ENCODE data around the gene MAB21L4. TPM values are rescaled to one million over a fixed set of nuclear protein-coding genes. Genes with fewer than 3 reads are reported as not detected.

MAB21L4 gene
- total and polyA plus RNA-seq, 9 donors, result 0.04 to 0.48 (median 0.23) TPM; not detected in 4

DNA sequence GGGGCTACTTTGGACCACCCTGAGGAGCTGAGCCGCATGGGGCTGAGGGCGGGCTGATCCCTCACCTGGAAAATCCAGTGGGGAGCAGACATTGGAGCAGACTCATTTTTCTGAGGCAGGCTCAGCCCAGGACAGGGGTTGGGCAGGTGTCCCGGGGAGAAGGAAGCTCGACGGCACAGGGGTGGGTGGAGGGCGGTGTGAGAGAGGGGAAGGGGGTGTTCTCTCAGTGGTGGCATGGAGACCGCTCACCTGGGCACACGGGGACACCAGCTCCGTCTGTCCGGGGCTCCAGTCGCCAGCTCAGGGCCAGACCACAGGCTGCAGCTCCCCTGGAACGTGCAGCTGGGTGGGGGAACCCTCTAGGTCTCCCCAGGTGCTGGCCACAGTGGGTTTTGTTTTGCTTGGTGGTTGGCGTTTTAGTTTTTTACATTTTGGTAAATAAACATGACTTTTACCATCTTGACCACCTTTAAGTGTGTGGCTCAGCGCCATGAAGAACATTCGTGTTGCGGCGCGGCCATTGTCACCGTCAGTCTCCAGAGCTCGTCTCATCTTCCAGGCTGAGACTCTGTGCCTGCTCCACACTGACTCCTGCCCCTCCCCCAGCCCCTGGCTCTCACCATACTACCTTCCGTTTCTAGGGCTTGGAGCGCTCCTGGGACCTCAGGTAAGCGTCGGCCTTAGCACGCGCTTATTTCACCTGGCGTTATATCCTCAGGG, 4.3 kb upstream of the MAB21L4 start:
- Histone ChIP-seq H3K27me3 (no peaks in the 10 kb centered on the region), H3K9me3 (no peaks in the 10 kb centered on the region), H3K4me1 (ENCODE audit: insufficient read depth) (no peaks in the 10 kb centered on the region), H3K36me3 (no peaks in the 10 kb centered on the region), H3K27ac (no peak overlapping the region), H3K4me3 (no peak overlapping the region)
- 86 to 92% (median 90%) methylated on average over 27 of the region's 27 CpGs for WGBS, 3 donors
- peak in 1 of 5 donors; percentile 17 for DNase-seq
- intact Hi-C loops (cut with DNase I), result no loop called here
- TF ChIP-seq EP300 (IDR thresholded peaks at IDR 0.05) (no peak), POLR2A (IDR thresholded peaks at IDR 0.05) (no peak)
- TF ChIP-seq, protein P1, sequence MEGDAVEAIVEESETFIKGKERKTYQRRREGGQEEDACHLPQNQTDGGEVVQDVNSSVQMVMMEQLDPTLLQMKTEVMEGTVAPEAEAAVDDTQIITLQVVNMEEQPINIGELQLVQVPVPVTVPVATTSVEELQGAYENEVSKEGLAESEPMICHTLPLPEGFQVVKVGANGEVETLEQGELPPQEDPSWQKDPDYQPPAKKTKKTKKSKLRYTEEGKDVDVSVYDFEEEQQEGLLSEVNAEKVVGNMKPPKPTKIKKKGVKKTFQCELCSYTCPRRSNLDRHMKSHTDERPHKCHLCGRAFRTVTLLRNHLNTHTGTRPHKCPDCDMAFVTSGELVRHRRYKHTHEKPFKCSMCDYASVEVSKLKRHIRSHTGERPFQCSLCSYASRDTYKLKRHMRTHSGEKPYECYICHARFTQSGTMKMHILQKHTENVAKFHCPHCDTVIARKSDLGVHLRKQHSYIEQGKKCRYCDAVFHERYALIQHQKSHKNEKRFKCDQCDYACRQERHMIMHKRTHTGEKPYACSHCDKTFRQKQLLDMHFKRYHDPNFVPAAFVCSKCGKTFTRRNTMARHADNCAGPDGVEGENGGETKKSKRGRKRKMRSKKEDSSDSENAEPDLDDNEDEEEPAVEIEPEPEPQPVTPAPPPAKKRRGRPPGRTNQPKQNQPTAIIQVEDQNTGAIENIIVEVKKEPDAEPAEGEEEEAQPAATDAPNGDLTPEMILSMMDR (IDR thresholded peaks at IDR 0.05), result no peak

DNA sequence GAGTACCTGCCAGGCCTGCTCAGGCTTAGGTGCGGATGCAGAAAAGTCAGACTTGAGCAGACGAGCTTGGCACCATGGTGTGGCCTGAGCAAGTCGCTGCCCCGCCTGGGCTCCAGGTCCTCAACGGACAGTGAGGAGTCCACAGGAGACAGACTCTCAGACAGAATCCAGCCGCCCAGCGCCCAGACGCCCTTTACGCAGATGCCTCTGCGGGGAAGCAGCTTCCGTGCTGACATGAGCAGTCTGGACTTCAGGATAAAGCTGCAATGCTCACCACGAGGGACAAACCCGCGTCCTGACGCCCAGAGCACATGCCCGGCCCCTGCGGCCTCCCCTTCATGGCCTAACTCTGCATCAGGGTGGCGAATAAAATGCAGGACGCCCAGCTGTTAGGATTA, 3.5 kb upstream of the MAB21L4 start:
- H3K27me3 ChIP-seq, result no peaks in the 10 kb centered on the region
- WGBS, 3 donors, result 90 to 94% (median 92%) methylated on average over 19 of the region's 19 CpGs
- no peak overlapping the region for H3K27ac ChIP-seq
- TF ChIP-seq EP300 (IDR thresholded peaks at IDR 0.05) (no peak), POLR2A (IDR thresholded peaks at IDR 0.05) (no peak)
- TF ChIP-seq, protein P1 (IDR thresholded peaks at IDR 0.05), result no peak
- H3K4me1 ChIP-seq (ENCODE audit: insufficient read depth), result no peaks in the 10 kb centered on the region
- no peaks in the 10 kb centered on the region for H3K36me3 ChIP-seq
- no peaks in the 10 kb centered on the region for H3K9me3 ChIP-seq
- no peak overlapping the region for H3K4me3 ChIP-seq
- peak in 1 of 5 donors; percentile 19 for DNase-seq
- intact Hi-C loops (cut with DNase I), result no loop called here

DNA sequence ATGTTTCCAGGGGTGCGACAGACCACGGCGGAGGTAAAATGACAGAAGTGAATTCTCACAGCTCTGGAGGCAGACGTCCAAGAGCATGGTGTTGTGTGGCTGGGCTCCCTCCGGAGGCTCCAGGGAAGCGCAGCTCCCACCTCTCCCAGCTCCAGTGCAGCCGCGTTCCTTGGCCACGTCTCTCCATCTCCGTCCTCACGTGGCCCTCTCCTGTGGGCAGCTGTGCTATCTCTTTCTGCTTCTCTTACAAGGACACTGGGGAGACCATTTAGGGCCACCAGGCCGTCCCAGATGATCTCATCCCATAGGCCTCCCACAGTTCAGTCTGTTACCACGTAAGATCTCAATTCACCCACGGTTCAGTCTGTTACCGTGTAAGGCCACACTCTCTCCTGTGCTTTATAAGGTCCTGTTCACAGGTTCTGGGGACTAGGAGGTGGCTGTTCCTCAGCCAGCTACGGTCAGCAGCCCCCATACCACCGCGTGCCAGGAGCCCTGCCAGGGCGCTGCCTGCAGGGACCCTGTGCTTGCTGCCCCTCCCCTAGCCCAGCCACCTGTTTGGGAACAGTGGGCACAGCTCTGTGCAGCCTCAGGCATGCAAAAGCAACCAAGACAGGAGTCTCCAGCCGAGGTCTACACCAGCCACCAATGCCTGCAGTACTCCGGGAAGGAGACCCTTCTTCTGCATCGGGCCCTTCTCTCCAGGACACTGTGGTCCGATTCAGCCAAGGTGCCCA, 2.9 kb upstream of the MAB21L4 start:
- Histone ChIP-seq H3K4me1 (ENCODE audit: insufficient read depth) (no peaks in the 10 kb centered on the region), H3K4me3 (no peak overlapping the region), H3K27me3 (no peaks in the 10 kb centered on the region), H3K36me3 (no peaks in the 10 kb centered on the region), H3K27ac (peak overlapping the region in 1 of 2 donors; percentile 3), H3K9me3 (no peaks in the 10 kb centered on the region)
- intact Hi-C loops (cut with DNase I), result no loop called here
- no peak for DNase-seq
- WGBS, 3 donors, result 41 to 60% (median 51%) methylated on average over 23 of the region's 23 CpGs
- TF ChIP-seq POLR2A (IDR thresholded peaks at IDR 0.05), result no peak
- TF ChIP-seq, protein P1 (IDR thresholded peaks at IDR 0.05), result no peak
- TF ChIP-seq EP300 (IDR thresholded peaks at IDR 0.05), result no peak

DNA sequence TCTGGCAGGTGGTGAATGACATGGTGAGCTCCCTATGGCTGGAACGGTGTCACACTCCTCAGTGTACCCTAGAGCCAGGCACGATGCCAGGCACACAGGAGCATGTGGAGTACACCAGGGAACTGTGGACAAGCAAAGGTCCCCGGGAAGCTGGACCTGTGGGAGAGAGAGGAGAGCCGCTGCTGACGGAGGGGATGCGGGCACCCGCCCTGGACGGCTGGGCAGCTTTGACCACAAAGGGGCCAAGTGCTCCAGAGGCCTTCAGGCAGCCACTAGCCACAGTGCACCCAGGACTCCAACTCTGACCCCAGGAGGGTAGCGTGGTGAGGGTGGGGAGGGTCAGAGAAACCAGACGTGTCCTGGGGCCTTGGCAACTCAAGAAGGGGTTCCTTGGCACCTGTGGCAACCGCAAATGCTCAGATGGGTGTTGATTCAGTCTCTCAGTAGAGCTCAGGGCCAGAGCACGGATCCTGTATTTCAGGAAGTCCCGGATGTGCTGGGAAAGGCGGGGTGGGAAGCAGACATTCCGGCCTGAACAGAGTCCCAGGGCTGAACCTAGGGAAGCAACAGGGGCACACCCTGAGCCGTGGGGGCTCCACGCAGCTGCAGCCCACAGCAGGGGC, 2.3 kb upstream of the MAB21L4 start:
- TF ChIP-seq, protein P1 (IDR thresholded peaks at IDR 0.05), result no peak
- TF ChIP-seq EP300 (IDR thresholded peaks at IDR 0.05) (no peak), POLR2A (IDR thresholded peaks at IDR 0.05) (no peak)
- Histone ChIP-seq H3K9me3 (no peaks in the 10 kb centered on the region), H3K27ac (peak overlapping the region in 1 of 2 donors; percentile 3)

More for the DNA sequence above, 2.3 kb upstream of the MAB21L4 start:
- 60 to 70% (median 68%) methylated on average over 16 to 17 of the region's 17 CpGs for WGBS, 3 donors
- Histone ChIP-seq H3K4me1 (ENCODE audit: insufficient read depth) (no peaks in the 10 kb centered on the region), H3K27me3 (no peaks in the 10 kb centered on the region), H3K4me3 (no peak overlapping the region), H3K36me3 (no peaks in the 10 kb centered on the region)
- intact Hi-C loops (cut with DNase I), result no loop called here
- DNase-seq, result no peak
